ENCODE results near the gene CPVL. TPM values are rescaled to one million over a fixed set of nuclear protein-coding genes. Genes with fewer than 3 reads are reported as not detected.

CPVL gene
- polyA plus RNA-seq, 1 donor = 21.4 TPM

DNA sequence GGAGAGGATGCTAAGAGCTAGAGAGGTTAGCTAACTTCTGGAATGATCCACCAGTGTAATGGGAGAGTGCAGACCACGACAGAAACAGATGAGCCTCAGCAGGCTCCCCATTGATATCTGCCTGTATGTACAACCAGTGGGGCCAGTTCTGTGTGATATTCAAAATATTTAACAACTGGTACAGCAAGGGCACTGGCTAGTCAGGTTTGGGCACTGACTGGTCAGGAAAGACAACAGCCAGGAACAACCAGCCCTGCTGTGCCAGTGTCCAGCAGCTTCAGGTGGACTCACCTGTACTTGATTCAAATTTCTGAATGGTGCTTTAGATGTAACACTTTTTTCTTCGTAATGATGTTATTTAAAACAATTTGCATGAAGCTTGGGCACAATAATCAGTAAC, 182.3 kb downstream of the CPVL start:
- no peak for DNase-seq

DNA sequence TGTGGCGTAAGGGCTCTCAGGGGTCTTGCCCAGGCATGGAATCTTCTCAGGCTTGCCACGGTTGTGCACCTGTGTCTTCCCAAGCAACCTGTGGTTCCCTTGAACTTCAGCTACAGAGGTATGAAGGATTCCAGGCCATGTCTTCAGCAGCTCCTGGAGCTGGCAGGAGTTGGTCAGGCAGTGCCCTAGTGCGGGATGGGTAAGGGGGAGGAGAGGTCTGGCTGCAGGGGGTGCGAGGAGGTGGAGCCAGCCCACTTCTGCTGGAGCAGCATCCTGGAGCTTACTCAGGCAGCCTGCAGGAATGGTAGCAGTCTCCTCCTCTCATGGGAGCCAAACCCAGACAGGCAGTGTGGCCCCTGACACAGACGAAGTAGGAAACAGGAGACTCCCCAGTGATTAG, 184.4 kb downstream of the CPVL start:
- DNase-seq = no peak

DNA sequence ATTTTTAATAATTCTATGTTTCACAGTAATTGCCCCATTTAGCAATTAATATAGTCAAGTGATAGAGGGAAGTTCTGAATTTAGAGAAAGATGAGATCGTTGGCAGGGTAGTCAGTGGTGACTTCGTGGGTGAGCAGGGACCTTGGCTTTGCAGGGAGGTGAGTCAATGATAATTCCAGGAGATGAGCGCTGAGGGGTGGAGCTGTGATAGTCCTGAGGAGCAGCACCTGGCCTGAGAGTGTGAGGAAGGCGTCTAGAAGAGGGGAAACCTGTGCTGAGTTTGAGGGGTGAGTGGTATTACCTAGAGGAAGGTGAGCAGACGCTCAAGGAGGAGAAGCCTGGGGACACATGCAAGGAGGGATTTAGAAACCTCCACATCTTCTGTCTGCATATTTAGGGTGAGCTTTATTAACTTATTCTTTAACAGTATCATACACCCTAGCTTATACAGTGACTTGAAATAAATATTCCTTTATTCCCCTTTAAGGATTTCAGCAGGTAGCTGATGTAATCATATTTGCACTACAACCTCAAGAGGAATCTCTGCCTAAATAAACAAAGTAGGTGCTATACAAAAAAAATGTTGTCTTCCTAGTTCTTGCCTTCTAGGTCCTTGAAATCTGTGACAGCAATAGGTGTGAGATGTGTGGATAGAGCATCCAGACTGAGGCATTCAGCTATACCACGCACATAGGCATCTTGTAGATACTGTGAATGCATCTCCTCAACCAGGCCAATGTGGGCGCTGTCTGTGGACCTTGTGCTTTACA, 186.1 kb downstream of the CPVL start:
- no peak for DNase-seq

DNA sequence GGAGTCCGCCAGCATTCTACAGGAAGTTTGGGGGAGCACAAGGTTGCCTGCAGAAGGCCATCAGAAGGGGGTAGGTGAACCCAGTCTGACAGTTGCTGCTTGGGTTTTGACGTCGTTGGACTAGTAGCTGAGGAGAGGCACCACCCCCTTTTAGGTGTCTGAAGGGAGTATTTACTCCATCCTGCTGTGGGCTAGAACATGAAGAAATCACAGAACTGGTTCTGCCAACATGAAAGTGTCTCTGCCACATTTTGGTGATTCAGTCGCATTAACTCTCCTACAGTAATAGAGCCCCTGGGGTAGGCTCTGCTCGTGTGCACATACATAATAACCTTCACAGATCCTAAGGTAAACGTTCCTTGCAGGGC, 187.4 kb downstream of the CPVL start:
- no peak for DNase-seq

DNA sequence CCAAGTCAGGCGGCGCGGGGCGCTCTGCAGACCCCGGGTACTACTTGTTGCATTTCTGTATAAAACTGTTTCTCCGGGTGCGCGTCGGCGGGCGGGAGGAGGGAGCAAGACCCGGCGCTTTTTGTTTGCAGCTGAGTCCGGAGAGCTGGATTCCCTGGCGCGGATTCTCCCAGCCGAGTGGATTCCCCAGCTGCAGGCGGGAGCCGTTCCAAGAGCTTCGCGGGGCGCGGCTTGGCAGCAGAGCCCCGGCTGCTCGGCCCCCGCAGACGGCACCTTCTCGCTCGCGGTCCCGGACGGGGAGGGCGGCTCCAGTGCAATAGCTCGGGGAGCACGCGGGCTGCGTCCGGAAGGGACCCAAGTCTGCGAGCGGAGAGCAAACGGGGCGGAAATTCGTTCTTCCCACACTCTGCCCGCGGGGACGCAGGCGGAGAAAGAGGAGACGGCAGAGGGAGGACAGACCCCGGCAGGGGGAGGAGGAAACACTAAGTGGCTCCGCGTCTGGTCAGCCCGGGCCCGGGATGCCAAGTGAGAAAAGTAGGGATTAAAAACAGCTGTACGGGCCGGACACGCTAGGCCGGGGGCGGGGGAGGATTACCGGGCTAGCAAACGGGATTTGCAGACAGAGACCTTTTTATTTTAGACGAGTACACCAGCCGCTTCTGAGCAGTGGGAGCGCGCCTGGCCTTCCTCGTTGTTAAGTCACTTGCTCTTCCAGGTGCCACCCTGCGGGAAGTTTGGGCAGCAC, 187.9 kb downstream of the CPVL start, which contains the start of gene TRIL:
Gene TRIL, minus strand, starts transcription at position 96 of the 745 bp plus-strand sequence. CDS start 284 bp downstream, outside the sequence.
- DNase-seq = peak; percentile 88

DNA sequence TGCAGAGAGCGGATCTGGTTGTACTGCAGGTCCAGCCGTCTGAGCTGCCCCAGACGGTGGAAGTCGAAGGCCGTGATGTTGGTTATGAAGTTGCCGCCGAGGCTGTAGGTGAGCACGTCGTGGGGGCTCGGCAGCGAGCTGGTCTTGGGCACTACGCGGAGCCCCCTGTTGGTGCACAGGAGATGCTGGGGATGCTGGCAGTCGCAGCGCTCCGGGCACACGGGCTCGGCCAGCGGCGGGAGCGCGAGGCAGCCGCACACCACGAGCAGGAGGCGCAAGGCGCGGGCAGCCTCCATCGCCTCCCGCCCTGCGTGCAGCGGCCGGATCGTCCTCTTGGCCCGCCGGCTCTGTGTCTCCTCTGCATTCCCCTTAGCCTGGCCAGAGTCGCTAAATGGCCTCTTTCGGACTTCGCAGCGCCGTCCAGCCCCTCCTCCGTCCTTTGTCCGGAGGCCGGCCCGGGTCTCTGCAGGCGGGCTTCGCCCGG, 188.5 kb downstream of the CPVL start:
- DNase-seq = no peak

DNA sequence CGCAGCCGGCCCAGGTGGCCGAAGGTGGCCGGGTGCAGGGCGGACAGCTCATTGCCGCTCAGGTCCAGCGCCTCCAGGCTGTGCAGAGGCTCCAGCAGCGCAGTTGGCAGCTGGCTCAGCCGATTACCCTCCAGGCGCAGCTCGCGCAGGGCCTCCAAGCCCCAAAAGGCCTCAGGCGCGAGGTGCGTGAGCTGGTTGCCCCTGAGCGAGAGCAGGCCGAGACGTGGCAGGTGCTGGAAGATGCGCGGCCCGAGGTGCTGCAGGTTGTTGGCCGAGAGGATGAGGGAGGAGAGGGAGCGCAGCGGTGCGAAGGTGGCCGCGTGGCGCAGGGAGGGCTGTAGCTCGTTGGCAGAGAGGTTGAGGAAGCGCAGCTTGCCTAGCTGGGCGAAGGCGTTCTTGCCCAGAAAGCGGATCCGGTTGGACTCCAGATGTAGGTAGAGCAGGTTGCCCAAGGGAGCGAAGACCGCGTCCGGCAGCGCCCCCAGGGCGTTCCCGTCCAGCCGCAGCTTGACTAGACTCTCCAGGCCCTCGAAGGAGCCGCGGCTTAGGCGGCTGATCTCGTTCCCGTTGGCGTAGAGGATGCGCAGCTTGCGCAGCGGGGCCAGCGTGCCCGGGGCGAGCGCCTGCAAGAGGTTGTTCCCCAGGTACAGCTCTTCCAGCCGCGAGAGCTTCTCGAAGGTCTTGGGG, 189.1 kb downstream of the CPVL start:
- peak; percentile 59 for DNase-seq

DNA sequence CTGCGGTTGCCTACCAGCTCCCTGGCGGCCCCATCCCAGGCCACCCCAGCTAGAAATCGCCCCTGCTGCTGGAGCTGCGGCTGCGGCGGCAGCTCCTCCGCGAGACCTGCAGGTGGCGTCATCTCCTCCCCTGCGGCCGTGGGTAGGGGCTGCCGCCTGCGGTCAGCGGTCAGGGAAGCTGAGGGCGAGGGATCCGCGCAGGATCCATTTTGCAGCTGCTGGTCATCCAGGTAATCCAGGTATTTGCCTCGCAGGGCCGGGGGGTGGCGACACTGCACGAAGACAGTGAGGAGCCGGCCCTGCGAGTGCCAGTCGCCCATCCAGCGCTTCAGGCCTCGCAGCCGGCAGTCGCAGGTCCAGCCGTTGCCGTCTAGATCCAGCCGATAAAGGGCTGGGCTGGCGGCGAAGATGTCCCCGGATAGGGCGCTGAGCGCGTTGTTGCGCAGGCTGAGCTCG, 189.7 kb downstream of the CPVL start:
- DNase-seq = peak; percentile 74

DNA sequence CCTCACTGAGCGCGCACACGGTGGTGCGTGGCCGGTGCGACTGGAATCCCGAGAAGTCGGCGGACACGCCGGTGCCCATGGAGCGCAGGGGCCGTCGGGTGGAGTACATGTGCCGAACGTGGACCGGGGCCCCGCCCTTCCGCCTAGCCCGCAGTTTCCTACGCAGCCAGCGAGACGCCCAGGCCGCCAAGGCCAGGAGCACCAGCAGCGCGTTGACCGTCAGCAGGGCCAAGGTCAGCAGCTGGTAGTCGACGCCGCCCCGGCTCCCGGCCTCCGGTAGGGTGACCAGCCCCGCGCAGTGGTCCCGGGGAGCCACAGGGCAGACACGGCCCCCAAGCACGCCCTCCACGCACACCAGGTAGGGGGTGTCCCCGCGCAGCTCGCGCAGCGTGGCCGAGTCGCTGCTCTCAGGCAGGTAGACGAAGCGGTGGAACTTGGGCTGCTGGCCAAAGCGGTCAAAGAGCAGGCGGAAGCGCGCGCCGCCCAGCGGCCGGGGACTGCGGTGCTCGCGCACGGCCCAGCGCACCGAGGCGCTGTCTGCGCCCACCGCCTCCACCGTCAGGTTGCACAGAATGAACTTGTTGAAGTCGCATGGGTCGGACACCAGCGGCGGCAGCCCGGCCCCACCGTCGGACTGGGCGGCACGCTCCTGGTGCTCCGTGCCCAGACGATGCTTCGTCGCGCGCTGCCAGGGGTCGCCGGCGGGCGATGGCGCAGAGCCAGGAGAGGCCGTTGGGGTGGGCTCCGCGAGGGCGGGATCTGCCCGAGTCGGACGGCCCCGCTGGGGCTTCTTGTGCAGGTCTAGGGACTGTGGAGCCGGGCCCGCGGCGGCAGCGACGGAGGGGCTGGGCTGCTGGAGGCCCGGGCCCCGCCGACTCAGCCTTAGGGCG, 190.4 kb downstream of the CPVL start:
- peak; percentile 84 for DNase-seq

DNA sequence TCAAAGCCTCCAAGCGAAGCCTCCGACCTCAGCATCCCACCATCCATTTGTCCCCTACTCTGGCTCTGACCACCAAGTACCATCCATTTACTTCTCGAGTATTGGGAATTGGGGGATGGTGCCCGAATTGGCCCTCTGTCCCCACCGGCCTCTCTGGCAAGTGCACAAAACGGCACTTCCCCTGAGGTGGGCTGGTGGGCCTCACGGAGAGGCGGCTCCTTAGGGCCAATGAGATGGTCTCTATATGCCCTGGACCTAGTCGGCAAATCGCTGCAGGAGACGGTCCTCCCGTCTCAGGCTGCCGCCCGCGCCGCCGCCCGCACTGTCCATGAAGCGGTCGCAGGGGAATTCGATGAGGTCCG, 191.0 kb downstream of the CPVL start:
- DNase-seq = no peak

DNA sequence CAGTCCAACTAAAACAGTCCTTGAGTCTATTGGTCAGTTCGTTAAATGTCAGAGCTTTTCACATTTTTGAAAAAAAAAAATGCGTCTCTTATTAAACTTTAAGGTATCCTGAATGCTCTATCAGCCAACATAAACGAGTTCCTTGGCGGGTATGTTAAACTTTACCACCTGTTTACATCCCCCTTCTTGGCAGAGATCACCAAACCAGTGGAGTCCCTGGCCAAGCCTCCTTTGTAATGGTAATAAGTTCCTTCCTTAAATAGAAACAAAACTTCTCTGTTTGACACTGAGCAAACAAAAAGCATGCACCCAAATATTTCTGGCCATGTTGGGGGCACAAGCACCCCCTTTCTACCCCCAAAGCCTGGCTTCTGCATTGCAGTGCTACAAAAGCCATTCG, 191.4 kb downstream of the CPVL start:
- no peak for DNase-seq

DNA sequence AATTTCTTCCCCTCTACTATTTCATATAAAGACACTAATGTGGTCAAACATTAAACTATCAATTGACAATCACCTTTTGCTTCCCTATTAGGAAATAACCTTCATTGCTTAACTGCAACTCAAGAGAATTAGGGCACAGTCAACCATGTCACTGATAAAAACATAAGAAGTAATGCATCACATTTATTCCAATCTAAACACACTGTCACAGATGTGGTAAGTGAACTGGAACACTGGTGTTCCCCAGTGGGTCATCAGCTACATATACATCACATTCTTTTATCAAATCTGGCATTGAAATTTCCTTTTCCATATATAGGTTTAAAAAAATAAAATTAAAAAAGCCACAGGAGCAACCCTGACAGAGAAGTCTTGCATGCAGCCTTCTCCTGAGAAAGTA, 191.9 kb downstream of the CPVL start:
- DNase-seq = no peak

DNA sequence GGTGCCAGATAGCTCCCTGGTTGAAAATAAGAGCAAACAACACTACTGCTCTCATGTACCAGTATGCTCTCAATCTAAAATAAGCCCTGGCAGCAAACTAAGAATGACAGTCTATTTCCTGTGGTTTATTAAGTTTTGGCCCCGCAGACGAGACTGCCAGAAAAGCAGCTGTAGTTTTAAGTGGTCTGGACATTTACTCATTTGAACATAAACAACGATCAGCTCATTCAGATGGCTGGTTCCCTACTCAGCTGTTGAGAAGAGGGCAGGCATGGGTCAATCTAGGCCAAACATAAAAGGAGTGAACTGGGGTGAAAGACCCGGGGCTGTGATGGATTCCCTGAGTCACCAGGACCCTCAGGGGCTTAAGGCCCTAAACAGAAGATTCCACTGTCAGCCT, 192.7 kb downstream of the CPVL start:
- DNase-seq = no peak

Other genes with a start within 250 kb of the CPVL start
- 21.7 TPM for gene TRIL, start 188.2 kb downstream of the CPVL start, polyA plus RNA-seq (ENCODE audit: insufficient read length)
- gene CHN2, start 48.2 kb upstream of the CPVL start, polyA plus RNA-seq (ENCODE audit: insufficient read length) = 10.5 TPM

All from hindlimb muscle (tissue), 1 donor.